HS-5 (cell line): ENCODE measurements around the gene SGMS1.
"Not testable (repeated sequence)": the region's sequence is repeated elsewhere in the genome, so short reads cannot be mapped to it uniquely, and the experiment has no call there.

ENCODE experiments used
- DNase-seq: peaks from one replicate; pipeline ENCODE4 v3.0.0-alpha.2; 2012; ENCODE audit warnings: low read depth

Gene SGMS1

DNA sequence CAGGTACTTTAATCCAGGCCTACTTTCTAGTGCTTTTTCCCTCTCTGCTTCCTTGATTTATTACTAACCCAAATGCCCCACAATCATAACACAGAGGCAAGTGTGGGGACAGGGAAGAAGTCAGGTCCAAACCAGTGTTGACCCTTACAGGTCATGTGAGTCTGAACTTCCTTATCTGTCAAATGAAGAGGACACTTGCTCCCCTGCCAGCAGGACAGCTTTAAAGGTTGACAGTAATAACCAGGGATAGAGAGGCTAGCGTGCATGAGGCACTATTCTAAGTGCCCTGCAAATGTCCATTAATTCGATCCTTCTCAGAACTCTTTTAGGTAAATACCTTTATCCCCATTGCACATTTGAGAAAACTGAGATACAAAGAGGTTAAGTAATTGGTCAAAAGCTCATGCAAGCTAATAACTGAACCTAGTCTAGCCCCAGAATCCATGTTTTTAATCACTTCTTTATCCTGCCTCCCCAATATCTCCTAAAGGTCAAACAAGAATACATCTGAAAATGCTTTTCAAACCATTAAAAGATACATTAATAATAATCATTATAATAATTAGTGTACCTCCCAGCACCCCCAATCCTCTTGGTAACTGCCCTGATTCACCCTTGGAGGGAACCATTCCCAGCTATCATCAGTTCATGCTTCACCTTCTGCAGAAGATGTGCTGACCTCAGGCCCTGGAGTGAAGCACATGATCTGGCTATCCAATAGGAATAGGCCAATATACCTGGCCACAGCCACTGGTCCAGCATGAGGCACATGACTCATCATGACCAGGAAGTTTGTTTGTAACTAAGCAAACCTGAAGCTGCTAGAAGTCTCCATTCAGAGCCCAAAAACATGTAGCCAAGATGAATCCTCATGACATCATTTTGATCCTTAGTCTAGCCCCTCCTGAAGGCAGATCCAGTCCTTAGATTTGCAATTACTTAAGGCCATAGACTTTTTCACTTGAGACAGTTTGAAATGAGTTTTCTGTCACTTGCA lies 40.7 kb downstream of the SGMS1 start:
- no peak for DNase-seq

DNA sequence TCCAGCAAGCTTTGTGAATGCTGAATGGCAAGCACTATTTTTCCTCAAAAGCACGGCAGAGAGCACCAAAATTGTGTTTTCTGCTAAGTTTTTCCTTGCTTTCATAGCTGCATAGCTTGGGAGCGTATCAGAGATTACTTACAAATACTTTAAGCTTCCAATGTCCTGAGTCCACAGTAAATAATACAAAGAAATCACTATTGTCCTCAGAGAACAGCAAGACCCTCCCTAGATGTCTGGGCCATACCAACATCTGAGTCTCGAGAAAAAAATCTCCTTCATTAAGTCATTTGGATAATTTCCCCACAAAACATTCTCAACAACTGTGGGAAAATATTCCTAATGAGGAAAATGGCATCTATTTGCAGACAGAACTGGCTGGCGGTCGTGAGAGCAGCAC lies 41.7 kb downstream of the SGMS1 start:
- no peak for DNase-seq

- DNase-seq: no peak
These were observed 43.4 kb downstream of the SGMS1 start for GRCh38 chr10:50580262-50580891.

DNA sequence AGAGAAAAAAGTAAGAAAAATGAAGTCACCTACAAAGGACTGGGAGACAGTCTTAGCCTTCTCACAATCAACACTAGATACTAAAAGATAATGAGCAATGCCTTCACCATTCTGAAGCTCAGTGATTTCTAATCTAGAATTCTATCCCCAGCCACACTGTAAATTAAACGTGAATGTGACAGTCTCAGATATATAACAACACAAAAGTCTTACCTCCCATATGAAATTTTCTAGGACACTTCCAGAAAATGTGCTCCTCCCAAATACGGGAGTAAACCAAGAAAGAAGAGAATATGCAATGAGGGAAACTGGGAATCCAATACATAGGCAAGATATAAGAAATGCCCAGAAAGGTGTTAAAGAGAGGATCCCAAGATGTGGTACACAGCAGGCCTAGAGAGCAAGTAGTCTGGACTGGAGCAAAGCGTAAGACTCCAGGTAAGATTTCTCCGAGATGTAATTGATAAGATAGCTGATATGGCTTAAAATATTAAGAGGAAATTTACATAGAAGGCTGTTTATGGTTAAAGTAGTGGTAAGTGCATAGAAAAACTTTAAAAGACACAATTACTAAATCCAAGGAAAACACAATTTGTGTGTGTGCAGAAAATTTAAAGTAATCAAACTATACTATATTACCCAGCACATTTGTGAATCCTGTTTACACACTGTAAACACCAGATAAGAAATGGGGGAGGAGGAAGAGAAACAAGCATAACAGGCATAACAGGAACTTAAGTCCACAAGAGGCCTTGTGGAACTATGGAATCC lies 44.1 kb downstream of the SGMS1 start:
- no peak for DNase-seq

GRCh38 chr10:50578949-50579348 lies 44.8 kb downstream of the SGMS1 start:
- no peak for DNase-seq

DNA sequence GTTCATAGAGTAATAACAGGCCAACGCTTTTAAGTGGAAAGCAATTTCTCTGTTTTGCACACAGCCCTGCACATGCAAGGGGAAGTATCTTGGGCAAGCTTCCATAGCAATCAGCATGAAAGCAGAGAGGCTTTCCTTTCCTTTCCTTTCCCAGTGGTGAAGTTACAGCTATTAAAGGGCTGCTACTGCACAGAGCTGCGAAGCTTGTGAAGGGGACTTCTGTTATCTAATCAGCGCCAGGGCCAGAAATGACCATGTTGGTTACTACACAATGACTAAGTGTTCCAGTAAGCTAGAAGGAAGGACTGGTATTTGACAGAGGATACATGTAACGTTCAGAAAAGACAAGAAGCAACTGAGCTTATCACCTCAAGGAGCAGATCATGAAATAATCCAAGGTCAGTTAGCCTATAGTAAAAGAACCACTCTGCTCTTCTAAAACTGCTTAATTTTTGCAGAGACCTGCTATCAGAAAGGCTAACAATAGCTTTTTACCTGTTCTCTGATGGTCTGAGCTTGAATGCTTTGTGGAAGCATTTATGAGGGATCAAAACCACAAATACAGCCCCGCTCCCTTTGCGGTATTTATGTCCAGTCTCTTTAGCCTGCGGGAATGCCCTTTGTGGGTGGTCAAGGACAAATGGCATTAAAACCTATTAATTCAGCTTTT lies 45.9 kb downstream of the SGMS1 start:
- no peak for DNase-seq

DNA sequence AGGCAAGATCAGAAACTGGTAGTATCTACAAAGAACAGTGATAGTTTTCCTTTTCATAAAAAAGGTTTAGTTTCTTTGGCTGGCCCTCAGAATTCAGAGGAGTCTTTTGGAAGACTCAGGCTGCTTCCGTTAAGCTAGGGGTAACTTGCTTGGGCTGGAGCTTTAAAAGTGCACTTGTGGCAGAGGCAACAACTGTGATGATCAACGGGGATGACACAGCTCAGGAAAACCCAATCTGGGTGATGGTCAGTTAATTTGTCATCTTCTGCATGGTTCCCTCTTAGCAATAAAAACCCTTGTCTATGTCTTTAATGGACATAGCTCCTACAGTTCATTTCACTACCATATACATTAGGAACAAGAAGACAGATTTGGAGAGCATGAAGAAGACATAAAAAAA lies 46.7 kb downstream of the SGMS1 start:
- no peak for DNase-seq

DNA sequence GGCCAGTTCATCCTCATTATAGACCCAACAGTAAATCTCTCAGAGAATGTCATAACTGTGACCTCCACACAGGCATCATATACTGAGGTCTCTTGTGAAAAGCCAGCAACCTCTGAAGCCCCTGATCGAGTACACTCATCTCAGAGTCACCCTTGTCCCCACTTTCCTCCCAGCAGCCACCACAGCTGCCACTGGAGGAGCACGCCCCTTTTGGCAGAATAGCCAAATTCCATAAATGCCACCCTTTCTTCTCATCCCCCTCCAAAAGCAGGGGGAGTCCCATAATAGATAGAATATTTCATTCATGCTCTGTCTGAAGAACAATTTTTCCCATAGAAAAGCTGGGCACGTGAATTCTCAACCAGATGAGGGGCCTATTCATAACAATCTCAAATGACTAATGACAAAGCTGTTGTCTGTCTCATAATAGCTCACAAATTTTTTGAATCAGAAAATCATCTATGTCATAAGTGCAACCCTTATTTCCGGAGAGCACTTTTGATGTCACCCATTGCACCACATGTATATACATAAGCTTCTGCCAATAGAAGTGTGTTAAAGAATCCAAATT lies 47.4 kb downstream of the SGMS1 start:
- no peak for DNase-seq

DNA sequence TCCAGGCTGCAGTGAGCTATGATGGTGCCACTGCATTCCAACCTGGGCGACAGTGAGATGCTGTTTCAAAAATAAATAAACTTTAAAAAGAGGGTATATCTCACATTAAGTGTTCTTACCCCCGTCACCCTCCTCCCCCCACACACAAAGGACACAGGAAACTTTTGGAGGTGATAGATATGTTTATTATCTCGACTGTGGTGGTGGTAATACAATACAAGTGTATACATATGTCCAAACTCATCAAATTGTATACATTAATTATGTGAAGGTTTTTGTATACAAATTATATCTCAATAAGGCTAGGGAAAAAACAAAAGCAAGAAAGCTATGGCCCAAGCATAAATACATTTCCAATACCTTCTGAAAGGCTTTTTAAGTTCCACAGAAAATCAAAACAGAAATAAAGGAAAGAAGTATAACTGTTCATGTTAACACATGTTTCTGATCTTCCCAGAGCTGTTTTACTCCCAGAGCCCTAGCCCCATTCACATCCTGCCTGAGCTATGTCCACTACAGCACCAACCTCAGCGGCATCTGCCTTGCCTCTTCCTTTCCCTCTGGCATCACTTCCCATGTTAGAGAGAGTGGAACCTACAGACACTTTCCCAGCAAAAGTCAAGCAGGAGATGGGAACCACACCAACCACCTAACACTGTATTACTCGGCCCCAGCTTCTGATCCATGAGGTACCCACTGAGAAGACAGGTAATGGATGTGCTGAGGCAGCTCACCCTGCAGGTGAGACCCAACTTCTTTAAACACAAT lies 48.1 kb downstream of the SGMS1 start:
- DNase-seq: no peak

DNA sequence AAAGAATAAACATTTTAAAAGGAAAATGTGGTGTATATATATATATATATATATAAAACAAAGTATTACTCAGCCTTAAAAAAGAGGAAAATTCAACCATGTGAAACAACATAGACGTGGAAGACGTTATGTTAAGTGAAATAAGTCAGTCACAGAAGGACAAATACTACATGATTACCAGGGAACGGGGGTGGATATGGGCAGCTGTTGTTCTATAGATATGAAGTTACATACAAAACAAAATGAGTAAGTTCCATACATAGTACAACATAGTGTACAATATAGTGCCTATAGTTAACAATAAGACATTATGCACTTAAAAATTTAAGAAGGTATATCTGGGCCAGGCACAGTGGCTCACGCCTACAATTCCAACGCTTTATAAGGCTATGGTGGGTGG lies 48.8 kb downstream of the SGMS1 start:
- no peak for DNase-seq

GRCh38 chr10:50574305-50574704 lies 49.5 kb downstream of the SGMS1 start:
- no peak for DNase-seq

DNA sequence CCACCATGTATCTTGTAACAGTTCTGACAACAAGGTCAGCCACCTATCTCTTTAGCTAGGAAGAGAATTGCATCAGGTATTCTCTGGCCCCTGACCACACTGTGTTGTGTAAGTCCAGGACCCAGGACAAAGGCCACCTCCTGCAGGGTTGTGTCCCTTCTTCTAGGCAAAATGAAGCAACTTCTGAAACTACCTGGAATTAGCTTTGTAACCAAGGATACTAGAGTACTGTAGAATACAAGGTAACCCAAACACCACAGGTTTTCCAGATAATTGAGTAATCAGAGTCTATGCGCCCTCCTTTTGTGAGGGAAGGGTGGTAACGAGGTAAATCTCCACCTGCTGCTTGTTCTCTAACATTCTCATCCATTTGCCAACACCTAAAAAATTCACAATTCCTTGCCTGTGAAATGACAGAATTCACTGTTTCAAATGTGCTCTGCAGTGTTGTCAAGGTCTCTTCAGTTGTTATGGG lies 51.7 kb downstream of the SGMS1 start:
- no peak for DNase-seq

GRCh38 chr10:50568750-50569149 lies 55.0 kb downstream of the SGMS1 start:
- DNase-seq: not testable (repeated sequence)

DNA sequence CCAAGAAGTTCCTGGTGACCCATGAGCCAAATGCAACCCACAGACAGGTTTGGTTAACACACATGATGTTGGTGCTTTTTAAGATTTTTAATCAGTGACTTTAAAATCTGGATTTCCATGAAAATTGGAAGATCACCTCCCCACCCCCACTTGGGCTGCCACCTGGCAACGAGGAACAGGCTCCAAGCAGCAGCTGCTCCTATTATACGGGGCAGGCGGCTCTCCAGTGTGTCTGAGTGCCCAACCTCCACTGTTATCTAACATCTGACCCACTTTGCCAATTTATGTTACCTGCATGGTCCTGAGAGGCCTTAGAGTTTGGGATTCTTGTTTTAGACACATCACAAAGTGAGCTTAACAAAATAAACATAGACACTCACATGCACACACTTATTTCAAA lies 56.4 kb downstream of the SGMS1 start:
- no peak for DNase-seq

GRCh38 chr10:50566150-50566549 lies 57.6 kb downstream of the SGMS1 start:
- no peak for DNase-seq

DNA sequence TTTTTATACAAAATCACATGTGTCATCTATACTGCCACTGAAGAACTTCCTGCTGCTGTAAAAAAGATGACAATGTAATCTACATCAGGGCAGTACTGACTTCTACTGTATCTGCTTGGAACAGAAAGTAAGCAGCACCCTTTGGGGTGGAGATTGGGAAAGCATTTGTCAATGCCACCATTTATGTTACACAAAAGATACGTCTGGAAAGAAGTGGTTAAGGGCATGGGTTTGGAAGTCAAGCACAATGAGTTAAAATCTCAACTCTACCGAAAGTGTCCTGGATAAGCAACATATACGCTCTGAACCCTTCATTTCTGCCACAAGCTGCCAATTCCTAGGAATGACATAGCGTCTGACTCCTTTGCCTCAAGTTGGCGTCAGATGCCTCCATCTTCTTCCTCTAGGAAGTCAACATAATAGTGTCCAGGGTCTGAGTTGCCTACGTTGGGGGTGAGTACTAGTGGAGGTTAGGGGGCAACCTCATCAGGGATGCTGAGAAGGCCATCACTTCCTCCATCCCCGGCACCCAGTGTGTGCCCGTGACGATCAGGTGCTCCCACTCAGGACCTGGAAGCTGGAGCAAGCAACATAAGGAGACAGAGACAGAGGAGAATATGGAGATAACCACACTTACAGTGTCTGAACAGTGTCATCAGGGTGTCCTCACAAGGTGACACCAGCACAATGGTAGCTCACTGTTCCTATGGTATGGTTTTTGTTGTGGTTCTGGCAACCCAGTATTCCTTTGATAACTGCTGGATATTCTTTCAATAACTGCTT lies 58.3 kb downstream of the SGMS1 start:
- no peak for DNase-seq

GRCh38 chr10:50563906-50564305 lies 59.9 kb downstream of the SGMS1 start:
- no peak for DNase-seq

GRCh38 chr10:50561816-50562215 lies 61.9 kb downstream of the SGMS1 start:
- no peak for DNase-seq

- DNase-seq: peak; percentile 61
These were observed 62.5 kb downstream of the SGMS1 start for GRCh38 chr10:50561266-50561665.

DNA sequence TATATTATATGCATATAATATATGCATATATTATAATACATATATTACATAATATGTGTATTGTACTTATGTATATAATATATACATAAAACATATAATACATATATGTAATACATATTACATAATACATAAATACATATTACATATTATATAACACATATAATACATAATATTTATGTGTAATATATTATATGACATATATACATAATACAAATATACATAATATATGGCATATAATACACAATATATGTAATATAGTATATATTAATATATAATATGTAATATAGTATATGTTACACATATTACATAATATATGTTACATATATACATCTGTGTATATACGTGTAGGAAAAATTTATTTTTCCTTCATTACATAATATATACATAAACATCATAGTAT lies 63.4 kb downstream of the SGMS1 start:
- DNase-seq: no peak
